HepG2 (cell line): Measurements from ENCODE around the gene DUS1L. TPM values are rescaled to one million over a fixed set of nuclear protein-coding genes. Genes with fewer than 3 reads are reported as not detected.

ENCODE experiments used
- GABPA ChIP-seq, 2 experiments: IDR thresholded peaks; 2 replicates each; pipeline ENCODE4 v1.6.1; 2011 to 2016; ENCODE audit warnings: low read depth in 2 of 2, low read length in 1 of 2, missing biosample characterization in 1 of 2, missing genetic modification characterization in 1 of 2
- MED1 ChIP-seq: sonication (generic); formaldehyde crosslinking; IDR thresholded peaks from 2 replicates; pipeline ENCODE4 v1.4.0; 2020; ENCODE audit warnings: missing genetic modification reagents
- NFKBIZ ChIP-seq: IDR thresholded peaks from 2 replicates; pipeline ENCODE4 v1.6.1; 2018; ENCODE audit warnings: missing genetic modification reagents, missing compliant biosample characterization
- TAF1 ChIP-seq: sonication (generic); formaldehyde crosslinking; IDR thresholded peaks from 2 replicates; pipeline ENCODE4 v1.4.0; 2020; ENCODE audit warnings: missing genetic modification reagents
- ZNF367 ChIP-seq: sonication (generic); formaldehyde crosslinking; IDR thresholded peaks from 2 replicates; pipeline ENCODE4 v1.4.0; 2020; ENCODE audit warnings: missing genetic modification reagents, borderline replicate concordance
- polyA plus RNA-seq, 8 experiments: library from polyadenylated mRNA; depleted of rRNA in 3 of 8; stranded (reverse) in 7 of 8; unstranded in 1 of 8; fragments of >200 nt; fragmentation: Illumina TruSeq in 4 of 8; extraction: Trizol in 4 of 8; gene quantifications; 2 replicates each; pipeline versions ENCODE4 v1.2.1 to v1.2.3, GENCODE V29; 2011 to 2016; ENCODE audit warnings: low read depth in 4 of 8, missing spikeins in 1 of 8, mixed read lengths in 1 of 8; ENCODE audit not compliant: insufficient read depth in 1 of 8
- total RNA-seq, 5 experiments: library from RNA; depleted of rRNA; stranded (reverse); fragments of >200 nt; fragmentation: Illumina TruSeq; extraction: Trizol; gene quantifications; 2 replicates each; pipeline ENCODE4 v1.2.3, GENCODE V29; 2016; ENCODE audit warnings: low read depth in 1 of 5
- TF ChIP-seq, protein P1 (sequence below): sonication (generic); formaldehyde crosslinking; IDR thresholded peaks from 2 replicates; pipeline ENCODE4 v1.4.0; 2020; ENCODE audit warnings: missing genetic modification reagents, borderline replicate concordance
- TF ChIP-seq, protein P2 (sequence below): sonication (generic); formaldehyde crosslinking; conservative IDR thresholded peaks from 2 replicates; pipeline ENCODE4 v1.4.0; 2020; ENCODE audit warnings: missing genetic modification reagents
- TF ChIP-seq, protein P3 (sequence below): sonication (generic); formaldehyde crosslinking; IDR thresholded peaks from 2 replicates; pipeline ENCODE4 v1.5.0; 2020; ENCODE audit warnings: mild to moderate bottlenecking, missing genetic modification reagents
- TF ChIP-seq, protein P4 (sequence below): sonication (generic); formaldehyde crosslinking; IDR thresholded peaks from 2 replicates; pipeline ENCODE4 v1.9.0; 2021; ENCODE audit warnings: missing genetic modification reagents, borderline replicate concordance
- TF ChIP-seq, protein P5 (sequence below): sonication (generic); formaldehyde crosslinking; IDR thresholded peaks from 2 replicates; pipeline ENCODE4 v1.4.0; 2020; ENCODE audit warnings: mild to moderate bottlenecking, low read depth, missing genetic modification reagents
- TF ChIP-seq, protein P6 (sequence below): IDR thresholded peaks from 2 replicates; pipeline ENCODE4 v1.6.1; 2016; ENCODE audit warnings: low read depth, missing genetic modification reagents, missing compliant biosample characterization

DUS1L gene
- total and polyA plus RNA-seq, 2 of the 13 experiments (the other 11 are each of a cell fraction or from before 2014, with no cell fraction given): 81.0 to 109 TPM

DNA sequence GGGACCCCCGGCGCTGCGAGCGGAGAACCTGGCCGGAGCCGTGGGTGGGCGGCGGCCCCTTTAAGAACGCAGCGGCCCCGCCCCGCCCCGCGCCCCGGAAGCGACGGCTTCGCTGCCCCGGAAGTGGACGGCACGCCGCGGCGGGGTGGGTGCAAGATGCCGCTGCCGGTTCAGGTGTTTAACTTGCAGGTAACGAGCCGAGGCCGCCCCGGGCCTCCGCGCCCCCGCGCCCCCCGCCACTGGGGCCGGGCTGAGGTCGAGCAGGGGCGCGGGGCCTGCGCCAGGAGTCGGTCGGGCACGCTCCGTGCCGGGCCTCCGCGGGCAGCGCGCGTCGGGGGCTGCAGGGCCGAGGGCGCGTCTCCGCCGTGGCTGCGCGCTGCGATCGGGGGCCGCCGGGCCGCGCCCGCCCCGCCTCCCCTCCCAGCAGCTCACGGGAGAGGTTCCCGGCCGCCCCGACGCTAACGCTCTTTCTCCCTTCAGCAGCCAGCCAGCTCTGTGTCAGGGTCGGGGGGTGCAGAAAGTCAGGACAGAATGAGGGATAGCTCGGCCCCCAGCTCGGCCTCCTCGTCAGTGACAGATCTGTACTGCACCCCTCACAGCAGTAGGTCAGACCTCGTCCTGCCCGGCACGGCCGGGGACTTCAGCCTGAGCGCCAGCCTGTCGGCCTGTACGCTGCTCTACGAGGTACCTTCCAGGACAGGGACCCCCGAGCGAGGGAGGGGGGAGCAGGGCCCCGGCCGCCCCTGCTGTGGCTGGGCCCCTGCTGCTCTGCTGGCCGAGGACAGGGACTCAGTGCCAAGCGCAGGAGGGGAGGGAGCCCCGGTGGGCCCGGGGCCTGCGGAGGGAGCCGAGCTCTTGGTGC lies 13.6 kb downstream of the DUS1L start, which contains the start of the genes GPS1 and RFNG (continued):
- TF ChIP-seq, protein P1, sequence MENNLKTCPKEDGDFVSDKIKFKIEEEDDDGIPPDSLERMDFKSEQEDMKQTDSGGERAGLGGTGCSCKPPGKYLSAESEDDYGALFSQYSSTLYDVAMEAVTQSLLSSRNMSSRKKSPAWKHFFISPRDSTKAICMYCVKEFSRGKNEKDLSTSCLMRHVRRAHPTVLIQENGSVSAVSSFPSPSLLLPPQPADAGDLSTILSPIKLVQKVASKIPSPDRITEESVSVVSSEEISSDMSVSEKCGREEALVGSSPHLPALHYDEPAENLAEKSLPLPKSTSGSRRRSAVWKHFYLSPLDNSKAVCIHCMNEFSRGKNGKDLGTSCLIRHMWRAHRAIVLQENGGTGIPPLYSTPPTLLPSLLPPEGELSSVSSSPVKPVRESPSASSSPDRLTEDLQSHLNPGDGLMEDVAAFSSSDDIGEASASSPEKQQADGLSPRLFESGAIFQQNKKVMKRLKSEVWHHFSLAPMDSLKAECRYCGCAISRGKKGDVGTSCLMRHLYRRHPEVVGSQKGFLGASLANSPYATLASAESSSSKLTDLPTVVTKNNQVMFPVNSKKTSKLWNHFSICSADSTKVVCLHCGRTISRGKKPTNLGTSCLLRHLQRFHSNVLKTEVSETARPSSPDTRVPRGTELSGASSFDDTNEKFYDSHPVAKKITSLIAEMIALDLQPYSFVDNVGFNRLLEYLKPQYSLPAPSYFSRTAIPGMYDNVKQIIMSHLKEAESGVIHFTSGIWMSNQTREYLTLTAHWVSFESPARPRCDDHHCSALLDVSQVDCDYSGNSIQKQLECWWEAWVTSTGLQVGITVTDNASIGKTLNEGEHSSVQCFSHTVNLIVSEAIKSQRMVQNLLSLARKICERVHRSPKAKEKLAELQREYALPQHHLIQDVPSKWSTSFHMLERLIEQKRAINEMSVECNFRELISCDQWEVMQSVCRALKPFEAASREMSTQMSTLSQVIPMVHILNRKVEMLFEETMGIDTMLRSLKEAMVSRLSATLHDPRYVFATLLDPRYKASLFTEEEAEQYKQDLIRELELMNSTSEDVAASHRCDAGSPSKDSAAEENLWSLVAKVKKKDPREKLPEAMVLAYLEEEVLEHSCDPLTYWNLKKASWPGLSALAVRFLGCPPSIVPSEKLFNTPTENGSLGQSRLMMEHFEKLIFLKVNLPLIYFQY (CRISPR knock-in tag): no peak
- TF ChIP-seq, protein P2, sequence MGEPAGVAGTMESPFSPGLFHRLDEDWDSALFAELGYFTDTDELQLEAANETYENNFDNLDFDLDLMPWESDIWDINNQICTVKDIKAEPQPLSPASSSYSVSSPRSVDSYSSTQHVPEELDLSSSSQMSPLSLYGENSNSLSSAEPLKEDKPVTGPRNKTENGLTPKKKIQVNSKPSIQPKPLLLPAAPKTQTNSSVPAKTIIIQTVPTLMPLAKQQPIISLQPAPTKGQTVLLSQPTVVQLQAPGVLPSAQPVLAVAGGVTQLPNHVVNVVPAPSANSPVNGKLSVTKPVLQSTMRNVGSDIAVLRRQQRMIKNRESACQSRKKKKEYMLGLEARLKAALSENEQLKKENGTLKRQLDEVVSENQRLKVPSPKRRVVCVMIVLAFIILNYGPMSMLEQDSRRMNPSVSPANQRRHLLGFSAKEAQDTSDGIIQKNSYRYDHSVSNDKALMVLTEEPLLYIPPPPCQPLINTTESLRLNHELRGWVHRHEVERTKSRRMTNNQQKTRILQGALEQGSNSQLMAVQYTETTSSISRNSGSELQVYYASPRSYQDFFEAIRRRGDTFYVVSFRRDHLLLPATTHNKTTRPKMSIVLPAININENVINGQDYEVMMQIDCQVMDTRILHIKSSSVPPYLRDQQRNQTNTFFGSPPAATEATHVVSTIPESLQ (CRISPR knock-in tag): no peak
- peak; percentile 24; the same call in 1 of the 2 replicates for TF ChIP-seq MED1 (CRISPR knock-in tag)
- TF ChIP-seq NFKBIZ (CRISPR knock-in tag): no peak
- TF ChIP-seq ZNF367: no peak
- TF ChIP-seq, protein P3, sequence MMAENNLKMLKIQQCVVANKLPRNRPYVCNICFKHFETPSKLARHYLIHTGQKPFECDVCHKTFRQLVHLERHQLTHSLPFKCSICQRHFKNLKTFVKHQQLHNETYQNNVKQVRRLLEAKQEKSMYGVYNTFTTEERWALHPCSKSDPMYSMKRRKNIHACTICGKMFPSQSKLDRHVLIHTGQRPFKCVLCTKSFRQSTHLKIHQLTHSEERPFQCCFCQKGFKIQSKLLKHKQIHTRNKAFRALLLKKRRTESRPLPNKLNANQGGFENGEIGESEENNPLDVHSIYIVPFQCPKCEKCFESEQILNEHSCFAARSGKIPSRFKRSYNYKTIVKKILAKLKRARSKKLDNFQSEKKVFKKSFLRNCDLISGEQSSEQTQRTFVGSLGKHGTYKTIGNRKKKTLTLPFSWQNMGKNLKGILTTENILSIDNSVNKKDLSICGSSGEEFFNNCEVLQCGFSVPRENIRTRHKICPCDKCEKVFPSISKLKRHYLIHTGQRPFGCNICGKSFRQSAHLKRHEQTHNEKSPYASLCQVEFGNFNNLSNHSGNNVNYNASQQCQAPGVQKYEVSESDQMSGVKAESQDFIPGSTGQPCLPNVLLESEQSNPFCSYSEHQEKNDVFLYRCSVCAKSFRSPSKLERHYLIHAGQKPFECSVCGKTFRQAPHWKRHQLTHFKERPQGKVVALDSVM (CRISPR knock-in tag): no peak
- TF ChIP-seq, protein P4, sequence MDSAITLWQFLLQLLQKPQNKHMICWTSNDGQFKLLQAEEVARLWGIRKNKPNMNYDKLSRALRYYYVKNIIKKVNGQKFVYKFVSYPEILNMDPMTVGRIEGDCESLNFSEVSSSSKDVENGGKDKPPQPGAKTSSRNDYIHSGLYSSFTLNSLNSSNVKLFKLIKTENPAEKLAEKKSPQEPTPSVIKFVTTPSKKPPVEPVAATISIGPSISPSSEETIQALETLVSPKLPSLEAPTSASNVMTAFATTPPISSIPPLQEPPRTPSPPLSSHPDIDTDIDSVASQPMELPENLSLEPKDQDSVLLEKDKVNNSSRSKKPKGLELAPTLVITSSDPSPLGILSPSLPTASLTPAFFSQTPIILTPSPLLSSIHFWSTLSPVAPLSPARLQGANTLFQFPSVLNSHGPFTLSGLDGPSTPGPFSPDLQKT (CRISPR knock-in tag): no peak
- TF ChIP-seq TAF1 (CRISPR knock-in tag): peak; percentile 51; the same call in 1 of the 2 replicates
- TF ChIP-seq, protein P5, sequence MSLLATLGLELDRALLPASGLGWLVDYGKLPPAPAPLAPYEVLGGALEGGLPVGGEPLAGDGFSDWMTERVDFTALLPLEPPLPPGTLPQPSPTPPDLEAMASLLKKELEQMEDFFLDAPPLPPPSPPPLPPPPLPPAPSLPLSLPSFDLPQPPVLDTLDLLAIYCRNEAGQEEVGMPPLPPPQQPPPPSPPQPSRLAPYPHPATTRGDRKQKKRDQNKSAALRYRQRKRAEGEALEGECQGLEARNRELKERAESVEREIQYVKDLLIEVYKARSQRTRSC (CRISPR knock-in tag): no peak
- TF ChIP-seq, protein P6, sequence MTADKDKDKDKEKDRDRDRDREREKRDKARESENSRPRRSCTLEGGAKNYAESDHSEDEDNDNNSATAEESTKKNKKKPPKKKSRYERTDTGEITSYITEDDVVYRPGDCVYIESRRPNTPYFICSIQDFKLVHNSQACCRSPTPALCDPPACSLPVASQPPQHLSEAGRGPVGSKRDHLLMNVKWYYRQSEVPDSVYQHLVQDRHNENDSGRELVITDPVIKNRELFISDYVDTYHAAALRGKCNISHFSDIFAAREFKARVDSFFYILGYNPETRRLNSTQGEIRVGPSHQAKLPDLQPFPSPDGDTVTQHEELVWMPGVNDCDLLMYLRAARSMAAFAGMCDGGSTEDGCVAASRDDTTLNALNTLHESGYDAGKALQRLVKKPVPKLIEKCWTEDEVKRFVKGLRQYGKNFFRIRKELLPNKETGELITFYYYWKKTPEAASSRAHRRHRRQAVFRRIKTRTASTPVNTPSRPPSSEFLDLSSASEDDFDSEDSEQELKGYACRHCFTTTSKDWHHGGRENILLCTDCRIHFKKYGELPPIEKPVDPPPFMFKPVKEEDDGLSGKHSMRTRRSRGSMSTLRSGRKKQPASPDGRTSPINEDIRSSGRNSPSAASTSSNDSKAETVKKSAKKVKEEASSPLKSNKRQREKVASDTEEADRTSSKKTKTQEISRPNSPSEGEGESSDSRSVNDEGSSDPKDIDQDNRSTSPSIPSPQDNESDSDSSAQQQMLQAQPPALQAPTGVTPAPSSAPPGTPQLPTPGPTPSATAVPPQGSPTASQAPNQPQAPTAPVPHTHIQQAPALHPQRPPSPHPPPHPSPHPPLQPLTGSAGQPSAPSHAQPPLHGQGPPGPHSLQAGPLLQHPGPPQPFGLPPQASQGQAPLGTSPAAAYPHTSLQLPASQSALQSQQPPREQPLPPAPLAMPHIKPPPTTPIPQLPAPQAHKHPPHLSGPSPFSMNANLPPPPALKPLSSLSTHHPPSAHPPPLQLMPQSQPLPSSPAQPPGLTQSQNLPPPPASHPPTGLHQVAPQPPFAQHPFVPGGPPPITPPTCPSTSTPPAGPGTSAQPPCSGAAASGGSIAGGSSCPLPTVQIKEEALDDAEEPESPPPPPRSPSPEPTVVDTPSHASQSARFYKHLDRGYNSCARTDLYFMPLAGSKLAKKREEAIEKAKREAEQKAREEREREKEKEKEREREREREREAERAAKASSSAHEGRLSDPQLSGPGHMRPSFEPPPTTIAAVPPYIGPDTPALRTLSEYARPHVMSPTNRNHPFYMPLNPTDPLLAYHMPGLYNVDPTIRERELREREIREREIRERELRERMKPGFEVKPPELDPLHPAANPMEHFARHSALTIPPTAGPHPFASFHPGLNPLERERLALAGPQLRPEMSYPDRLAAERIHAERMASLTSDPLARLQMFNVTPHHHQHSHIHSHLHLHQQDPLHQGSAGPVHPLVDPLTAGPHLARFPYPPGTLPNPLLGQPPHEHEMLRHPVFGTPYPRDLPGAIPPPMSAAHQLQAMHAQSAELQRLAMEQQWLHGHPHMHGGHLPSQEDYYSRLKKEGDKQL: no peak
- TF ChIP-seq GABPA (IDR thresholded peaks at IDR 0.05; ENCODE audit: low read depth, low read length): no peak
- peak; percentile 88 for TF ChIP-seq GABPA (CRISPR knock-in tag; IDR thresholded peaks at IDR 0.05; ENCODE audit: low read depth)
